ENCODE data around the gene JAZF1.

JAZF1 gene

DNA sequence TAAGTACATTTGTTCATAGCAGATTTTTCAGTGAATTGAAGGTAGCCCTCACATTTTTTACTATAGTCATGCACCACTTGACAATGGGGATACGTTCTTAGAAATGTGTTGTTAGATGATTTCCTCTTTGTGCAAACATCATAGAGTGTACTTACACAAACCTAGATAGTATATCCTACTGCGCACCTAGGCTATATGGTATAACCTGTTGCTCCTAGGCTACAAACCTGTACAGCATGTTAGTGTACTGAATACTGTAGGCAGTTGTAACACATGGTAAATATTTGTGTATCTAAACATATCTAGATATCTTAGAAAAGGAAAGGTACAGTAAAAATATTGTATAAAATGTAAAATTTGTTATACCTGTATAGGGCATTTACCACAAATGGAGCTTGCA, 399.4 kb downstream of the JAZF1 start:
- no peak for DNase-seq
